AG04450 (cell line): ENCODE results near the gene MDFIC2. TPM values are rescaled to one million over a fixed set of nuclear protein-coding genes. Genes with fewer than 3 reads are reported as not detected.
"Not testable (repeated sequence)": the region's sequence is repeated elsewhere in the genome, so short reads cannot be mapped to it uniquely, and the experiment has no call there.

Experiments
- CTCF ChIA-PET: fragments of 300-600, 350-600 bp; formaldehyde crosslinking; extraction: SDS; loops from one replicate; lab custom pipeline; 2022; ENCODE audit warnings: antibody characterized with exemption, inconsistent platforms; lab: Charles Lee
- POLR2A ChIA-PET: fragments of 350-600 bp; formaldehyde crosslinking; extraction: SDS; loops from one replicate; lab custom pipeline; 2021; ENCODE audit warnings: antibody characterized with exemption, inconsistent platforms; lab: Yijun Ruan, JAX
- DNase-seq: peaks from one replicate; pipeline ENCODE4 v3.0.0-alpha.2; 2011; ENCODE audit warnings: low read depth, low spot score
- H3K27ac ChIP-seq: one replicate; pipeline ENCODE4 v1.5.1; 2012; ENCODE audit warnings: low read depth, low read length, control low read depth
- H3K27me3 ChIP-seq: one replicate; pipeline ENCODE4 v1.6.0; 2012; ENCODE audit warnings: low read length; ENCODE audit not compliant: control insufficient read depth, insufficient read depth
- H3K4me3 ChIP-seq: 2 replicates; pipeline ENCODE4 v1.5.1; 2011; ENCODE audit warnings: mild to moderate bottlenecking, low read depth, low read length, control low read depth
- H3K9me3 ChIP-seq: 2 replicates; pipeline ENCODE4 v1.5.1; 2012; ENCODE audit warnings: low read length; ENCODE audit not compliant: control insufficient read depth, insufficient read depth
- polyA plus RNA-seq: library from polyadenylated mRNA; depleted of rRNA; stranded (reverse); fragments of >200 nt; gene quantifications from 2 replicates; pipeline ENCODE4 v1.2.3, GENCODE V29; 2011
- TF ChIP-seq, protein P1 (sequence below): IDR thresholded peaks from 2 replicates; pipeline ENCODE4 v1.5.1; 2011; ENCODE audit warnings: low read depth, low read length, control low read depth, inconsistent platforms

The MDFIC2 gene
- polyA plus RNA-seq, 1 experiment, result not detected

DNA sequence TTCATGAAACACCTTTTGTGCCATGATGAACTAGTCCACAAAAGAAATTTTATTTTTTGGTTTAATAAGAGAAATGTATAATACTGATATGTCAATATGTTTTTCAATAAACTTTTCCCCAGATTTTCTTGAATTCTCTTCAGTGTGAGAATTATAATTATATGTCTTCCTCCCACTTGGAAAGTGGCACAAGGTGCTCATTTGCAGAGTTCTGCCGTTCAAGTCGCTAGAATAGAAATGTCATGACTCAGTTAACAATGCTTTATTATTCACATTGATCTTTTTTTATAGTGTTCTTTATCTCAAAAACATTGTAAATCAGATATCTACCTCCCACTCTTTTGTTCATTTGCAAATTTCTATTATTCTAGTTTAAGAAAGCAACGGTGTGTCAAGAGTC is 87.3 kb downstream of the MDFIC2 start:
- no peak for DNase-seq
- H3K9me3 ChIP-seq, result no peaks in the 10 kb centered on the region
- no peak overlapping the region for H3K27ac ChIP-seq
- TF ChIP-seq, protein P1, sequence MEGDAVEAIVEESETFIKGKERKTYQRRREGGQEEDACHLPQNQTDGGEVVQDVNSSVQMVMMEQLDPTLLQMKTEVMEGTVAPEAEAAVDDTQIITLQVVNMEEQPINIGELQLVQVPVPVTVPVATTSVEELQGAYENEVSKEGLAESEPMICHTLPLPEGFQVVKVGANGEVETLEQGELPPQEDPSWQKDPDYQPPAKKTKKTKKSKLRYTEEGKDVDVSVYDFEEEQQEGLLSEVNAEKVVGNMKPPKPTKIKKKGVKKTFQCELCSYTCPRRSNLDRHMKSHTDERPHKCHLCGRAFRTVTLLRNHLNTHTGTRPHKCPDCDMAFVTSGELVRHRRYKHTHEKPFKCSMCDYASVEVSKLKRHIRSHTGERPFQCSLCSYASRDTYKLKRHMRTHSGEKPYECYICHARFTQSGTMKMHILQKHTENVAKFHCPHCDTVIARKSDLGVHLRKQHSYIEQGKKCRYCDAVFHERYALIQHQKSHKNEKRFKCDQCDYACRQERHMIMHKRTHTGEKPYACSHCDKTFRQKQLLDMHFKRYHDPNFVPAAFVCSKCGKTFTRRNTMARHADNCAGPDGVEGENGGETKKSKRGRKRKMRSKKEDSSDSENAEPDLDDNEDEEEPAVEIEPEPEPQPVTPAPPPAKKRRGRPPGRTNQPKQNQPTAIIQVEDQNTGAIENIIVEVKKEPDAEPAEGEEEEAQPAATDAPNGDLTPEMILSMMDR, result no peak
- CTCF ChIA-PET, result no interaction called here
- POLR2A ChIA-PET, result no interaction called here
- no peak overlapping the region for H3K4me3 ChIP-seq
- no peaks in the 10 kb centered on the region for H3K27me3 ChIP-seq

DNA sequence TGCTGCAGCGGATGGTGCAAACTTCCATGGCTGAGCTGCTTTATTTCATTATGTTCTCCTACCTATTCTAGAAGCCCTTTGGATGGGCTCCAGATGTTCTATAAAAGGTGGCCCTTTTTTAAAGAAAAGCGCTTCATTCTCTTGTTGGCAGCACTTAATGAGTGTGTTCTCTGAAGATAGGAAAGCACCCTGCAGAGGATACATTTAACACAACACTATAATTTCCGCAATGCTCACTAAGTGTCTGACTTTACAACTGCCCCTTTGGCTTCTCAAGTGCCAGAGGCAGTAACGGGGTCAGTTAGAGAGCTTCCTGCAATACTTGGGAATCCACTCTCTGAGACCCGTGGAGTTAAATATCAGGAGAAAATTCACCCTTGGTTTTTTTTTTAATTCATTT is 88.1 kb downstream of the MDFIC2 start:
- Histone ChIP-seq H3K4me3 (no peak overlapping the region), H3K27me3 (no peaks in the 10 kb centered on the region), H3K27ac (no peak overlapping the region), H3K9me3 (no peaks in the 10 kb centered on the region)
- POLR2A ChIA-PET, result no interaction called here
- TF ChIP-seq, protein P1, result no peak
- DNase-seq, result no peak
- CTCF ChIA-PET, result no interaction called here

DNA sequence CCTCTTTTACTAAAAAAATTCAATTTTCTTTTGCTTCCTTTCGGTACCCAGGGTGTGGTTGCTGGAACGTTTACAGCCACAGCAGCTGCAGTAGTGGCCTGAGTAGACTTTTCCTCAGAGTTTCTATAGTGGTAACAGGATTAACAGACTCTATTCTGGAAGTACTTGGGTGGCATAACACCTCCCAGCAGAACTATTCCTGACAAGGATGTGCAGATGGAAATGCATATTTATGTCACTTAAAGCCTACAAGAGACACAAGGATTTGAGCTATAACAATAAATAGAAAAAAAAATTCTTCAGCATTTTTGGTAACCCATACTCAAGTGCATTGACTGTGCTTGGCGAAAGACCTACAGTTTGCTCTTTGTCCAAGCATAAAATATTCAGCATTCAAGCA is 94.0 kb downstream of the MDFIC2 start:
- no peaks in the 10 kb centered on the region for H3K9me3 ChIP-seq
- H3K27me3 ChIP-seq, result no peaks in the 10 kb centered on the region
- POLR2A ChIA-PET, result no interaction called here
- TF ChIP-seq, protein P1, result no peak
- DNase-seq, result no peak
- no peak overlapping the region for H3K27ac ChIP-seq
- no peak overlapping the region for H3K4me3 ChIP-seq
- CTCF ChIA-PET, result no interaction called here

DNA sequence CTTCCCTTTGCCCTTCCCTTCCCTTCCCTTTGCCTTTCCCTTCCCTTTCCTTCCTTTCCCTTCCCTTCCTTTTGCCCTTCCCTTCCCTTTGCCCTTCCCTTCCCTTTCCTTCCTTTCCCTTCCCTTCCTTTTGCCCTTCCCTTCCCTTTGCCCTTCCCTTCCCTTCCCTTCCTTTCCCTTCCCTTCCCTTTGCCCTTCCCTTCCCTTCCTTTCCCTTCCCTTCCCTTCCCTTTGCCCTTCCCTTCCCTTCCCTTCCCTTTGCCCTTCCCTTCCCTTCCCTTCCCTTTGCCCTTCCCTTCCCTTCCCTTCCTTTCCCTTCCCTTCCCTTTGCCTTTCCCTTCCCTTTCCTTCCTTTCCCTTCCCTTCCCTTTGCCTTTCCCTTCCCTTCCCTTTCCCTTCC is 101.2 kb downstream of the MDFIC2 start:
- H3K4me3 ChIP-seq, H3K27me3 ChIP-seq, H3K9me3 ChIP-seq, CTCF ChIA-PET, DNase-seq, POLR2A ChIA-PET, H3K27ac ChIP-seq: not testable (repeated sequence)

DNA sequence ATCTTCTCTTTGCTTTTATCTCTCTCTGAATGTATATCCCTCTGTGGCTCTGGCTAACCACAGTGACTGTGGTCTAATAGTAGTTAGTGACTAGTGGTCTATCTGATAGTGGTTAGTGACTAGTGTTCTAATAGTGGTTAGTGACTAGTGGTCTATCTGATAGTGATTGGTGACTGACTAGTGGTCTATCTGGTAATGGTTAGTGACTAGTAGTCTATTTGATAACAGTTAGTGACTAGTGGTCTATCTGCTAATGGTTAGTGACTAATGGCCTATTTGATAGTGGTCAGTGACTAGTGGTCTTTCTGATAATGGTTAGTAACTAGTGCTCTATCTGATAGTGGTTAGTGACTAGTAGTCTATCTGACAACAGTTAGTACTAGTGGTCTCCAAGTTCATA is 110.5 kb downstream of the MDFIC2 start:
- Histone ChIP-seq H3K4me3 (no peak overlapping the region), H3K27me3 (no peaks in the 10 kb centered on the region), H3K27ac (no peak overlapping the region), H3K9me3 (no peaks in the 10 kb centered on the region)
- POLR2A ChIA-PET, result no interaction called here
- TF ChIP-seq, protein P1, result no peak
- no peak for DNase-seq
- CTCF ChIA-PET, result no interaction called here
